SK-N-SH (cell line): ENCODE data around the gene LZTFL1. TPM values are rescaled to one million over a fixed set of nuclear protein-coding genes. Genes with fewer than 3 reads are reported as not detected.
A peak's percentile ranks its signal among the peaks of the same experiment; 100 is the strongest.

ENCODE experiments used
- CTCF ChIA-PET: fragments of 300-600, 350-600 bp; formaldehyde crosslinking; extraction: SDS; loops from one replicate; lab custom pipeline; 2021; lab: Yijun Ruan, JAX
- POLR2A ChIA-PET: fragments of 350-600 bp; sonication (Branson Sonifier 250); formaldehyde crosslinking; extraction: SDS; loops from one replicate; lab custom pipeline; 2020; ENCODE audit warnings: antibody characterized with exemption, inconsistent platforms; lab: Yijun Ruan, JAX
- DNase-seq: peaks from one replicate; pipeline ENCODE4 v3.0.0; 2012
- H2AFZ ChIP-seq: fragments of 200-600 bp; sonication (generic); 2 replicates; pipeline ENCODE4 v1.8.1; 2016; ENCODE audit warnings: antibody characterized with exemption, mild to moderate bottlenecking, low read depth
- H3F3A ChIP-seq: fragments of 200-600 bp; sonication (generic); replicated peaks from 2 replicates; pipeline ENCODE3; 2016; ENCODE audit warnings: antibody characterized with exemption, mild to moderate bottlenecking; ENCODE audit not compliant: insufficient read depth
- H3K27ac ChIP-seq, 2 experiments: fragments of 200-500 bp in 1 of 2; fragments of 200-600 bp in 1 of 2; sonication (Bioruptor generic) in 1 of 2; sonication (generic), shearing (Covaris generic) in 1 of 2; 2 replicates each; pipeline versions ENCODE4 v1.5.1 to v1.6.1; 2014 to 2016; ENCODE audit warnings: low read depth in 2 of 2, inconsistent platforms in 1 of 2, low read length in 1 of 2, mild to moderate bottlenecking in 1 of 2, mixed read lengths in 1 of 2
- H3K27me3 ChIP-seq: fragments of 200-600 bp; sonication (generic), shearing (Covaris generic); 2 replicates; pipeline ENCODE4 v1.6.1; 2016; ENCODE audit warnings: mixed run types; ENCODE audit not compliant: insufficient read depth
- H3K36me3 ChIP-seq, 2 experiments: fragments of 200-500 bp in 1 of 2; fragments of 200-600 bp in 1 of 2; sonication (Bioruptor generic) in 1 of 2; sonication (generic) in 1 of 2; replicated peaks in 1 of 2; 2 replicates each; pipeline versions ENCODE3 to v1.5.1; 2014 to 2016; ENCODE audit warnings: low read length in 1 of 2, mild to moderate bottlenecking in 1 of 2; ENCODE audit not compliant: insufficient read depth in 2 of 2, control insufficient read depth in 1 of 2
- H3K4me1 ChIP-seq, 2 experiments: fragments of 200-500 bp in 1 of 2; fragments of 200-600 bp in 1 of 2; sonication (Bioruptor generic) in 1 of 2; sonication (generic), shearing (Covaris generic) in 1 of 2; 2 replicates each; pipeline versions ENCODE4 v1.5.1 to v1.6.1; 2014 to 2016; ENCODE audit warnings: low read depth in 1 of 2, low read length in 1 of 2, mixed run types in 1 of 2; ENCODE audit not compliant: insufficient read depth in 2 of 2, control insufficient read depth in 1 of 2
- H3K4me2 ChIP-seq: fragments of 200-600 bp; sonication (generic), shearing (Covaris generic); 2 replicates; pipeline ENCODE4 v1.6.1; 2017; ENCODE audit warnings: mixed run types
- H3K4me3 ChIP-seq, 2 experiments: fragments of 200-500 bp in 1 of 2; fragments of 200-600 bp in 1 of 2; sonication (Bioruptor generic) in 1 of 2; sonication (generic), shearing (Covaris generic) in 1 of 2; 2 replicates each; pipeline versions ENCODE4 v1.5.1 to v1.8.1; 2014 to 2016; ENCODE audit warnings: low read depth in 2 of 2, inconsistent platforms in 1 of 2, low read length in 1 of 2, mild to moderate bottlenecking in 1 of 2, mixed read lengths in 1 of 2, moderate library complexity in 1 of 2
- H3K79me2 ChIP-seq: fragments of 200-600 bp; sonication (generic); 2 replicates; pipeline ENCODE4 v1.8.1; 2017; ENCODE audit warnings: mild to moderate bottlenecking; ENCODE audit not compliant: insufficient read depth
- H3K9ac ChIP-seq: fragments of 200-600 bp; sonication (generic); 2 replicates; pipeline ENCODE4 v1.6.1; 2017; ENCODE audit warnings: mixed run types
- H3K9me2 ChIP-seq: fragments of 200-600 bp; sonication (generic); 2 replicates; pipeline ENCODE4 v1.6.1; 2017; ENCODE audit warnings: mixed run types
- H3K9me3 ChIP-seq: fragments of 200-600 bp; sonication (generic); 2 replicates; pipeline ENCODE4 v1.6.1; 2017; ENCODE audit warnings: mixed run types, mild to moderate bottlenecking, moderate library complexity
- H4K20me1 ChIP-seq: fragments of 200-600 bp; sonication (generic); 2 replicates; pipeline ENCODE4 v1.6.1; 2017; ENCODE audit warnings: mild to moderate bottlenecking, mixed run types; ENCODE audit not compliant: insufficient read depth
- CTCF ChIP-seq: fragments of 200-600 bp; sonication (generic); IDR thresholded peaks from 2 replicates; pipeline ENCODE4 v1.6.1; 2017; ENCODE audit warnings: antibody characterized with exemption, mild to moderate bottlenecking, moderate library complexity
- EZH2phosphoT487 ChIP-seq: fragments of 200-600 bp; sonication (generic); IDR thresholded peaks from 2 replicates; pipeline ENCODE4 v1.6.1; 2017; ENCODE audit warnings: low read depth, mixed run types, mild to moderate bottlenecking, antibody characterized with exemption, moderate library complexity, borderline replicate concordance
- FOSL2 ChIP-seq: IDR thresholded peaks from 2 replicates; pipeline ENCODE4 v1.4.0; 2012; ENCODE audit warnings: low read depth, mild to moderate bottlenecking, moderate library complexity, borderline replicate concordance
- FOXM1 ChIP-seq: IDR thresholded peaks from 2 replicates; pipeline ENCODE4 v1.4.0; 2012; ENCODE audit warnings: low read depth, mild to moderate bottlenecking
- GATA2 ChIP-seq: sonication (generic); formaldehyde crosslinking; IDR thresholded peaks from 2 replicates; pipeline ENCODE4 v1.5.0; 2020; ENCODE audit warnings: mild to moderate bottlenecking, missing genetic modification reagents
- IRF3 ChIP-seq: fragments of 150-350 bp; IDR thresholded peaks from 2 replicates; pipeline ENCODE4 v1.6.1; 2016; ENCODE audit warnings: mild to moderate bottlenecking, low read depth, low read length
- MEF2A ChIP-seq: IDR thresholded peaks from 2 replicates; pipeline ENCODE4 v1.4.0; 2012; ENCODE audit warnings: low read depth, borderline replicate concordance
- MXI1 ChIP-seq: IDR thresholded peaks from 2 replicates; pipeline ENCODE4 v1.6.1; 2012; ENCODE audit warnings: mild to moderate bottlenecking, low read depth, low read length, improper control_type of control experiment
- NFIC ChIP-seq: IDR thresholded peaks from 2 replicates; pipeline ENCODE4 v1.4.0; 2012; ENCODE audit warnings: borderline replicate concordance
- NRF1 ChIP-seq: IDR thresholded peaks from 2 replicates; pipeline ENCODE4 v1.6.1; 2012; ENCODE audit warnings: low read depth, mild to moderate bottlenecking, low read length
- PBX3 ChIP-seq: IDR thresholded peaks from 2 replicates; pipeline ENCODE4; 2012
- RCOR1 ChIP-seq: fragments of 150-350 bp; IDR thresholded peaks from 2 replicates; pipeline ENCODE4 v1.6.1; 2017; ENCODE audit warnings: antibody characterized with exemption, low read length
- RXRA ChIP-seq: IDR thresholded peaks from 2 replicates; pipeline ENCODE4 v1.4.0; 2012; ENCODE audit warnings: low read depth, mild to moderate bottlenecking, borderline replicate concordance
- SIN3A ChIP-seq: IDR thresholded peaks from 2 replicates; pipeline ENCODE4 v1.6.1; 2012; ENCODE audit warnings: low read depth, mild to moderate bottlenecking, low read length, moderate library complexity, borderline replicate concordance
- TAF1 ChIP-seq: IDR thresholded peaks from 2 replicates; pipeline ENCODE4 v1.6.1; 2012; ENCODE audit warnings: low read depth, mild to moderate bottlenecking, low read length, moderate library complexity, borderline replicate concordance
- USF1 ChIP-seq: IDR thresholded peaks from 2 replicates; pipeline ENCODE4 v1.4.0; 2012; ENCODE audit warnings: low read depth, borderline replicate concordance
- USF2 ChIP-seq: fragments of 150-350 bp; IDR thresholded peaks from 2 replicates; pipeline ENCODE4 v1.6.1; 2017; ENCODE audit warnings: antibody characterized with exemption, low read length, low read depth, borderline replicate concordance
- YY1 ChIP-seq: IDR thresholded peaks from 2 replicates; pipeline ENCODE4 v1.4.0; 2012; ENCODE audit warnings: low read depth, mild to moderate bottlenecking
- ZBTB33 ChIP-seq: IDR thresholded peaks from 2 replicates; pipeline ENCODE4 v1.4.0; 2012; ENCODE audit warnings: low read depth, borderline replicate concordance
- WGBS: methylation state at CpG from one replicate; pipeline ENCODE4 v1.1.6; 2017; ENCODE audit warnings: low lambda C conversion rate; 5-methylcytosine and 5-hydroxymethylcytosine counted together
- polyA plus RNA-seq, 3 experiments: library from polyadenylated mRNA; depleted of rRNA; stranded (reverse); fragments of >200 nt; gene quantifications; 2 replicates each; pipeline ENCODE4 v1.2.3, GENCODE V29; 2012

The LZTFL1 gene
- polyA plus RNA-seq, 1 of the 3 experiments (the other 2 are of a cell fraction), result 11.9 TPM

GRCh38 chr3:45870099-45870498 is 28.2 kb upstream of the LZTFL1 start:
- Histone ChIP-seq H3K9ac (no peak overlapping the region), H3F3A (no peaks in the 10 kb centered on the region), H3K27ac (no peak overlapping the region), H3K79me2 (no peaks in the 10 kb centered on the region), H4K20me1 (no peaks in the 10 kb centered on the region), H3K4me1 (peaks cover 0 to 6% of the 10 kb centered on the region in 2 experiments; a peak in 1 of 4 replicates), H3K27me3 (no peaks in the 10 kb centered on the region; the same call in 1 of the 2 replicates), H3K36me3 (no peaks in the 10 kb centered on the region), H3K4me2 (no peak overlapping the region), H3K9me2 (no peaks in the 10 kb centered on the region), H3K9me3 (no peaks in the 10 kb centered on the region), H2AFZ (no peak overlapping the region), H3K4me3 (no peak overlapping the region)
- CTCF ChIA-PET, result no interaction called here
- WGBS, result 34% methylated on average over 4 of the region's 4 CpGs
- POLR2A ChIA-PET, result no interaction called here
- TF ChIP-seq TAF1 (no peak), EZH2phosphoT487 (no peak), GATA2 (CRISPR knock-in tag) (peak; percentile 56), MXI1 (peak; percentile 58; the same call in 1 of the 2 replicates)
- no peak for DNase-seq

- Histone ChIP-seq H3K9me3 (no peaks in the 10 kb centered on the region), H2AFZ (no peak overlapping the region), H3K4me1 (peaks cover 0 to 6% of the 10 kb centered on the region in 2 experiments; a peak in 1 of 4 replicates), H3K4me2 (no peak overlapping the region), H3K9me2 (no peaks in the 10 kb centered on the region), H3K4me3 (no peak overlapping the region), H3K36me3 (no peaks in the 10 kb centered on the region), H3K27me3 (no peaks in the 10 kb centered on the region; the same call in 1 of the 2 replicates), H3F3A (no peaks in the 10 kb centered on the region), H4K20me1 (no peaks in the 10 kb centered on the region), H3K27ac (no peak overlapping the region), H3K79me2 (no peaks in the 10 kb centered on the region), H3K9ac (no peak overlapping the region)
- 0% methylated on average over 3 of the region's 3 CpGs for WGBS
- ChIA-PET POLR2A (no interaction called here), CTCF (no interaction called here)
- no peak for DNase-seq
- no peak for TF ChIP-seq ZBTB33
- no peak for TF ChIP-seq NFIC
- TF ChIP-seq CTCF, result no peak
- TF ChIP-seq PBX3, result no peak
- no peak for TF ChIP-seq USF2
- TF ChIP-seq RCOR1, result no peak
- no peak for TF ChIP-seq MEF2A
- TF ChIP-seq TAF1, result no peak
- TF ChIP-seq USF1, result no peak
- no peak for TF ChIP-seq GATA2 (CRISPR knock-in tag)
- TF ChIP-seq NRF1, result no peak
- no peak for TF ChIP-seq FOSL2
- TF ChIP-seq SIN3A, result no peak
- TF ChIP-seq YY1, result no peak
- no peak for TF ChIP-seq IRF3
- TF ChIP-seq FOXM1, result no peak
- no peak for TF ChIP-seq EZH2phosphoT487
- no peak for TF ChIP-seq RXRA
These were observed 27.7 kb upstream of the LZTFL1 start for GRCh38 chr3:45869638-45870037.
